GM23338 (cell line): ENCODE results near the gene MT1F. TPM values are rescaled to one million over a fixed set of nuclear protein-coding genes. Genes with fewer than 3 reads are reported as not detected.

Experiments
- ATAC-seq: fragments of 200-7000 bp; cut with Tn5 transposase; 3 replicates; pipeline ENCODE4 v1.9.1; 2020
- DNase-seq: peaks from one replicate; pipeline ENCODE4 v3.0.0-alpha.2; 2015; ENCODE audit warnings: low spot score
- H2AFZ ChIP-seq: fragments of 200-600 bp; sonication (generic); 2 replicates; pipeline ENCODE4 v1.8.0; 2016; ENCODE audit warnings: antibody characterized with exemption, mild to moderate bottlenecking, moderate library complexity
- H3F3A ChIP-seq: fragments of 200-600 bp; sonication (generic); replicated peaks from 2 replicates; pipeline ENCODE4 v1.8.0; 2017; ENCODE audit warnings: antibody characterized with exemption, mixed run types, low read depth
- H3K27ac ChIP-seq: fragments of 200-600 bp; sonication (generic); 2 replicates; pipeline ENCODE4 v1.6.1; 2016; ENCODE audit warnings: low read depth
- H3K27me3 ChIP-seq: fragments of 200-600 bp; sonication (generic); 2 replicates; pipeline ENCODE4 v1.8.0; 2016; ENCODE audit warnings: mild to moderate bottlenecking, mixed run types, moderate library complexity; ENCODE audit not compliant: insufficient read depth
- H3K36me3 ChIP-seq: fragments of 200-600 bp; sonication (generic); 2 replicates; pipeline ENCODE4 v1.8.0; 2016; ENCODE audit warnings: mild to moderate bottlenecking; ENCODE audit not compliant: insufficient read depth
- H3K4me1 ChIP-seq: fragments of 200-600 bp; sonication (generic); 2 replicates; pipeline ENCODE4 v1.8.0; 2016; ENCODE audit warnings: mild to moderate bottlenecking, moderate library complexity; ENCODE audit not compliant: insufficient read depth
- H3K4me2 ChIP-seq: fragments of 200-600 bp; sonication (generic); 2 replicates; pipeline ENCODE4 v1.7.1; 2017; ENCODE audit warnings: mixed run types
- H3K4me3 ChIP-seq: fragments of 200-600 bp; sonication (generic); 2 replicates; pipeline ENCODE4 v1.6.1; 2016; ENCODE audit warnings: mixed run types
- H3K79me2 ChIP-seq: fragments of 200-600 bp; sonication (generic); replicated peaks from 2 replicates; pipeline ENCODE4 v1.8.0; 2017; ENCODE audit warnings: mild to moderate bottlenecking; ENCODE audit not compliant: insufficient read depth
- H3K9me2 ChIP-seq: fragments of 200-600 bp; sonication (generic); 2 replicates; pipeline ENCODE4 v1.8.0; 2017; ENCODE audit not compliant: insufficient read depth
- H4K20me1 ChIP-seq: fragments of 200-600 bp; sonication (generic); replicated peaks from 2 replicates; pipeline ENCODE4 v1.8.0; 2017; ENCODE audit warnings: mild to moderate bottlenecking; ENCODE audit not compliant: insufficient read depth
- H3K27ac Mint-ChIP-seq: 2 replicates; pipeline ENCODE4 v1.8.0; 2020; ENCODE audit warnings: inconsistent platforms, mild to moderate bottlenecking, moderate library complexity, mixed read lengths
- H3K27me3 Mint-ChIP-seq: 3 replicates; pipeline ENCODE4 v1.8.0; 2022; ENCODE audit warnings: low read depth, mild to moderate bottlenecking, moderate library complexity, mixed read lengths, inconsistent platforms; ENCODE audit not compliant: insufficient read depth, poor library complexity
- H3K36me3 Mint-ChIP-seq: 3 replicates; pipeline ENCODE4 v1.8.0; 2021; ENCODE audit warnings: low read depth, mild to moderate bottlenecking, inconsistent platforms, moderate library complexity, mixed read lengths
- H3K4me1 Mint-ChIP-seq: 3 replicates; pipeline ENCODE4 v1.8.0; 2020; ENCODE audit warnings: mild to moderate bottlenecking, inconsistent platforms, mixed read lengths
- H3K4me3 Mint-ChIP-seq: 3 replicates; pipeline ENCODE4 v1.8.0; 2021; ENCODE audit warnings: moderate library complexity, mild to moderate bottlenecking, inconsistent platforms, mixed read lengths
- H3K9me3 Mint-ChIP-seq: 3 replicates; pipeline ENCODE4 v1.8.0; 2020; ENCODE audit warnings: moderate library complexity, mild to moderate bottlenecking, inconsistent platforms, mixed read lengths
- CREB1 ChIP-seq: fragments of 250-450 bp; sonication (Bioruptor Pico); IDR thresholded peaks from 2 replicates; pipeline ENCODE4 v1.5.0; 2020; ENCODE audit warnings: low read depth, mild to moderate bottlenecking, moderate library complexity
- CTCF ChIP-seq, 2 experiments: fragments of 200-600 bp in 1 of 2; sonication (generic) in 1 of 2; conservative IDR thresholded peaks; 2 replicates each; pipeline versions ENCODE4 v1.5.1 to v1.6.1; 2016 to 2017; ENCODE audit warnings: antibody characterized with exemption in 2 of 2, low read depth in 2 of 2, mild to moderate bottlenecking in 2 of 2, moderate library complexity in 1 of 2
- ETS1 ChIP-seq: IDR thresholded peaks from 2 replicates; pipeline ENCODE4 v1.6.1; 2016; ENCODE audit warnings: antibody characterized with exemption
- EZH2phosphoT487 ChIP-seq: fragments of 200-600 bp; sonication (generic); IDR thresholded peaks from one replicate; pipeline ENCODE4 v1.8.1; 2018; ENCODE audit warnings: antibody characterized with exemption; ENCODE audit not compliant: unreplicated experiment
- NANOG ChIP-seq: IDR thresholded peaks from 2 replicates; pipeline ENCODE4 v1.6.1; 2016; ENCODE audit warnings: antibody characterized with exemption, borderline replicate concordance
- STAT1 ChIP-seq: IDR thresholded peaks from one replicate; pipeline ENCODE4 v1.6.1; 2016; ENCODE audit warnings: antibody characterized with exemption; ENCODE audit not compliant: unreplicated experiment
- ZNF462 ChIP-seq: fragments of 250-450 bp; sonication (Bioruptor Pico); IDR thresholded peaks from 2 replicates; pipeline ENCODE4 v1.5.0; 2020; ENCODE audit warnings: mild to moderate bottlenecking, moderate library complexity
- polyA plus RNA-seq: library from polyadenylated mRNA; unstranded; fragments of >200 nt; fragmentation: Nextera tagmentation; extraction: Ambion mirVana; gene quantifications from 2 replicates; pipeline ENCODE4 v1.2.1, GENCODE V29; 2016
- total RNA-seq: library from RNA; depleted of rRNA; stranded (reverse); fragments of >200 nt; shearing (Covaris generic); gene quantifications from 2 replicates; pipeline ENCODE4 v1.2.3, GENCODE V29; 2014

Gene MT1F
- total and polyA plus RNA-seq, 2 experiments from 2014 or later = 7.4 to 107 TPM

- TF ChIP-seq ETS1 = no peak
- no peak for TF ChIP-seq CREB1
- no peak for TF ChIP-seq EZH2phosphoT487
- no peak for TF ChIP-seq STAT1
These were observed 7.9 kb upstream of the MT1F start (continued) for GRCh38 chr16:56649820-56650219.

GRCh38 chr16:56651586-56651985, 6.2 kb upstream of the MT1F start, which contains the start of gene MT1B:
Gene MT1B, plus strand, starts transcription at chr16:56651886. Its CDS starts 68 bp downstream, at chr16:56651954.
- Histone ChIP-seq H2AFZ (no peak within 1 kb of the TSS), H3K4me3 (no peak within 1 kb of the TSS), H3K27ac (no peak within 1 kb of the TSS), H3K79me2 (no peaks in the 10 kb centered on the region), H3K4me2 (no peak within 1 kb of the TSS), H3K27me3 (peaks cover 58% of the 10 kb centered on the region), H4K20me1 (no peaks in the 10 kb centered on the region), H3F3A (no peaks in the 10 kb centered on the region), H3K4me1 (no peaks in the 10 kb centered on the region; the same call in 1 of the 2 replicates), H3K9me2 (no peaks in the 10 kb centered on the region), H3K36me3 (no peaks in the 10 kb centered on the region; the same call in 1 of the 2 replicates)
- Mint-ChIP-seq H3K36me3 (no peaks in the 10 kb centered on the region), H3K4me3 (no peak within 1 kb of the TSS), H3K4me1 (peaks cover 4% of the 10 kb centered on the region; the same call in 2 of the 3 replicates), H3K9me3 (no peaks in the 10 kb centered on the region), H3K27me3 (peaks cover 52% of the 10 kb centered on the region), H3K27ac (no peak within 1 kb of the TSS)
- TF ChIP-seq ZNF462 (CRISPR knock-in tag) = no peak
- TF ChIP-seq NANOG = no peak
- TF ChIP-seq EZH2phosphoT487 = no peak
- no peak for TF ChIP-seq CTCF (conservative IDR thresholded peaks at IDR 0.05; ENCODE audit: low read depth in 2 of 2)
- DNase-seq (no peak), ATAC-seq (no peak)
